ENCODE results near the gene NDST4.
"Not testable (repeated sequence)": the region's sequence is repeated elsewhere in the genome, so short reads cannot be mapped to it uniquely, and the experiment has no call there.

The NDST4 gene

GRCh38 chr4:115054836-115055235 is 58.6 kb downstream of the NDST4 start:
- no peak for DNase-seq (ENCODE audit: low read depth in 2 of 2)

- DNase-seq (ENCODE audit: low read depth in 2 of 2) = no peak
These were observed 60.1 kb downstream of the NDST4 start for GRCh38 chr4:115053313-115053712.

- DNase-seq (ENCODE audit: low read depth in 2 of 2) = no peak
These were observed 70.9 kb downstream of the NDST4 start for GRCh38 chr4:115042496-115042895.

- no peak for DNase-seq (ENCODE audit: low read depth in 2 of 2)
These were observed 83.1 kb downstream of the NDST4 start for GRCh38 chr4:115030281-115030680.

GRCh38 chr4:115028682-115029410 is 84.6 kb downstream of the NDST4 start:
- DNase-seq (ENCODE audit: low read depth in 2 of 2) = no peak

GRCh38 chr4:114999880-115000279 is 113.5 kb downstream of the NDST4 start:
- no peak for DNase-seq (ENCODE audit: low read depth in 2 of 2)

GRCh38 chr4:114998316-114998715 is 115.1 kb downstream of the NDST4 start:
- no peak for DNase-seq (ENCODE audit: low read depth in 2 of 2)

GRCh38 chr4:114997576-114998247 is 115.7 kb downstream of the NDST4 start:
- DNase-seq (ENCODE audit: low read depth in 2 of 2) = no peak

GRCh38 chr4:114986133-114986532 is 127.3 kb downstream of the NDST4 start:
- no peak for DNase-seq (ENCODE audit: low read depth in 2 of 2)

GRCh38 chr4:114980932-114981708 is 132.3 kb downstream of the NDST4 start:
- no peak for DNase-seq (ENCODE audit: low read depth in 2 of 2)

- DNase-seq (ENCODE audit: low read depth in 2 of 2) = not testable (repeated sequence)
These were observed 133.0 kb downstream of the NDST4 start for GRCh38 chr4:114980399-114980798.

- no peak for DNase-seq (ENCODE audit: low read depth in 2 of 2)
These were observed 136.5 kb downstream of the NDST4 start for GRCh38 chr4:114976901-114977300.

GRCh38 chr4:114964026-114964425 is 149.4 kb downstream of the NDST4 start:
- no peak for DNase-seq (ENCODE audit: low read depth in 2 of 2)

- no peak for DNase-seq (ENCODE audit: low read depth in 2 of 2)
These were observed 167.8 kb downstream of the NDST4 start for GRCh38 chr4:114945616-114946015.

- DNase-seq (ENCODE audit: low read depth in 2 of 2) = no peak
These were observed 171.9 kb downstream of the NDST4 start for GRCh38 chr4:114941503-114941902.

GRCh38 chr4:114927881-114928280 is 185.5 kb downstream of the NDST4 start:
- DNase-seq (ENCODE audit: low read depth in 2 of 2) = no peak

- no peak for DNase-seq (ENCODE audit: low read depth in 2 of 2)
These were observed 186.8 kb downstream of the NDST4 start for GRCh38 chr4:114926583-114926982.

- DNase-seq (ENCODE audit: low read depth in 2 of 2) = no peak
These were observed 189.1 kb downstream of the NDST4 start for GRCh38 chr4:114924311-114924710.

GRCh38 chr4:114922592-114922933 is 190.9 kb downstream of the NDST4 start:
- DNase-seq (ENCODE audit: low read depth in 2 of 2) = no peak

GRCh38 chr4:114921790-114922591 is 191.4 kb downstream of the NDST4 start:
- no peak for DNase-seq (ENCODE audit: low read depth in 2 of 2)

GRCh38 chr4:114921191-114921590 is 192.2 kb downstream of the NDST4 start:
- DNase-seq (ENCODE audit: low read depth in 2 of 2) = no peak

- DNase-seq (ENCODE audit: low read depth in 2 of 2) = no peak
These were observed 202.3 kb downstream of the NDST4 start for GRCh38 chr4:114911111-114911510.

Measured in stimulated activated CD8-positive, alpha-beta memory T cell treated with anti-CD3 and anti-CD28 coated beads, Interleukin-15, amount 100 ng/mL, for 48 hours (primary cell).